HepG2 (cell line): ENCODE results near the gene SAMD15. TPM values are rescaled to one million over a fixed set of nuclear protein-coding genes. Genes with fewer than 3 reads are reported as not detected.

Experiments
- AHDC1 ChIP-seq: sonication (generic); formaldehyde crosslinking; IDR thresholded peaks from 2 replicates; pipeline ENCODE4 v1.5.1; 2020; ENCODE audit warnings: mild to moderate bottlenecking, missing genetic modification reagents, borderline replicate concordance
- ETV6 ChIP-seq: sonication (generic); formaldehyde crosslinking; conservative IDR thresholded peaks from 2 replicates; pipeline ENCODE4 v1.4.0; 2020; ENCODE audit warnings: missing genetic modification reagents
- HNF1A ChIP-seq, 2 experiments: sonication (generic) in 1 of 2; formaldehyde crosslinking in 1 of 2; IDR thresholded peaks; 2 replicates each; pipeline versions ENCODE4 v1.4.0 to v1.6.1; 2016 to 2020; ENCODE audit warnings: borderline replicate concordance in 1 of 2, low read depth in 1 of 2, mild to moderate bottlenecking in 1 of 2, missing genetic modification reagents in 1 of 2
- NCOA2 ChIP-seq: sonication (generic); formaldehyde crosslinking; IDR thresholded peaks from 2 replicates; pipeline ENCODE4 v1.8.0; 2022; ENCODE audit warnings: inconsistent platforms
- NPAS2 ChIP-seq: sonication (generic); formaldehyde crosslinking; IDR thresholded peaks from 2 replicates; pipeline ENCODE4 v1.8.0; 2022; ENCODE audit warnings: mild to moderate bottlenecking, missing genetic modification reagents, borderline replicate concordance
- RERE ChIP-seq: IDR thresholded peaks from 2 replicates; pipeline ENCODE4 v1.6.1; 2016; ENCODE audit warnings: low read depth, missing genetic modification reagents, missing compliant biosample characterization
- SP5 ChIP-seq: IDR thresholded peaks from 2 replicates; pipeline ENCODE4 v1.6.1; 2016; ENCODE audit warnings: low read depth, borderline replicate concordance
- TBL1XR1 ChIP-seq: fragments of 150-350 bp; IDR thresholded peaks from 2 replicates; pipeline ENCODE4 v1.6.1; 2014; ENCODE audit warnings: borderline replicate concordance, low read length; ENCODE audit not compliant: partially characterized antibody
- TBX2 ChIP-seq: sonication (generic); formaldehyde crosslinking; IDR thresholded peaks from 2 replicates; pipeline ENCODE4 v1.5.0; 2020; ENCODE audit warnings: missing genetic modification reagents, mild to moderate bottlenecking, borderline replicate concordance
- ZNF33B ChIP-seq: sonication (generic); formaldehyde crosslinking; IDR thresholded peaks from 2 replicates; pipeline ENCODE4 v1.5.1; 2020; ENCODE audit warnings: mild to moderate bottlenecking, missing genetic modification reagents
- ZNF674 ChIP-seq: sonication (generic); formaldehyde crosslinking; IDR thresholded peaks from 2 replicates; pipeline ENCODE4 v1.5.0; 2020; ENCODE audit warnings: low read depth, mild to moderate bottlenecking, missing genetic modification reagents
- polyA plus RNA-seq, 8 experiments: library from polyadenylated mRNA; depleted of rRNA in 3 of 8; stranded (reverse) in 7 of 8; unstranded in 1 of 8; fragments of >200 nt; fragmentation: Illumina TruSeq in 4 of 8; extraction: Trizol in 4 of 8; gene quantifications; 2 replicates each; pipeline versions ENCODE4 v1.2.1 to v1.2.3, GENCODE V29; 2011 to 2016; ENCODE audit warnings: low read depth in 4 of 8, missing spikeins in 1 of 8, mixed read lengths in 1 of 8; ENCODE audit not compliant: insufficient read depth in 1 of 8
- total RNA-seq, 5 experiments: library from RNA; depleted of rRNA; stranded (reverse); fragments of >200 nt; fragmentation: Illumina TruSeq; extraction: Trizol; gene quantifications; 2 replicates each; pipeline ENCODE4 v1.2.3, GENCODE V29; 2016; ENCODE audit warnings: low read depth in 1 of 5

SAMD15 gene
- total and polyA plus RNA-seq, 2 of the 13 experiments (the other 11 are each of a cell fraction or from before 2014, with no cell fraction given) = 0.09 to 1.3 TPM

DNA sequence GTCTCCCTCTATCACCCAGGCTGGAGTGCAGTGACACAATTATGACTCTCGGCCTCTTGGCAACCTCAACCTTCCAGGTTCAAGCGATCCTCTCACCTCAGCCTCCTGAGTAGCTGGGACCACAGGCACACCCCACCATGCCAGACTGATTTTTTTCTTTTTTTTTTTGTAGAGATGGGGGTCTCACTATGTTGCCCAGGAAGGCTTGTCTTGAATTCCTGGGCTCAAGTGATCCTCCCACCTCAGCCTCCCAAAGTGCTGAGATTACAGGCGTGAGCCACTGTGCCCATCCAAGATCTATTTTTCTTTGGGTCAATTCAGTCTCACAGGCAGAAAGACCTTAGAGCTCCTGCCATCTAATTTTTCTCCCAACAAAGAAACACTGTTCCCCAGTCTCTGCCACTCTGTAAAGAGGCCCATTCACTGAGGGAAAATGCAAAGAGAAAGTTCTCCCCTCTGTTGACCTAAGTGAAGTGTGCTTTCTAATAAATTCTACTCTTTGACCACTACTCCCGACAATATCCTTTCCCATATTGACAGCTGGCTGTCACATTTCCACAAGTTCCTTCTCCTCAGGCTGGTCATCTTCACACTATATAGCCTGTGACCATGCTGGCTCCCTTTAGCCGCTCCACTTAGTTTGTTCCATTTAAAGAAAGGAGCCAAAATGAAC lies 23.6 kb upstream of the SAMD15 start (continued):
- TF ChIP-seq AHDC1 (CRISPR knock-in tag) = no peak
- TF ChIP-seq ZNF674 (CRISPR knock-in tag) = no peak
- TF ChIP-seq NCOA2 (CRISPR knock-in tag) = peak; percentile 62
- TF ChIP-seq NPAS2 (CRISPR knock-in tag) = no peak
- no peak for TF ChIP-seq RERE (CRISPR knock-in tag)
- no peak for TF ChIP-seq SP5
- peak; percentile 67 for TF ChIP-seq TBL1XR1
- TF ChIP-seq TBX2 (CRISPR knock-in tag) = peak; percentile 31; the same call in 1 of the 2 replicates
- no peak for TF ChIP-seq HNF1A (IDR thresholded peaks at IDR 0.05; ENCODE audit: low read depth)
- TF ChIP-seq HNF1A (CRISPR knock-in tag; IDR thresholded peaks at IDR 0.05; ENCODE audit: borderline replicate concordance) = peak; percentile 23; the same call in 1 of the 2 replicates
- TF ChIP-seq ETV6 = no peak
- no peak for TF ChIP-seq ZNF33B
